Activated T-cell treated with anti-CD3 and anti-CD28 coated beads, Interleukin-2, amount 50 U/mL, for 72 hours (primary cell): ENCODE measurements around the gene PLA2G3. TPM values are rescaled to one million over a fixed set of nuclear protein-coding genes. Genes with fewer than 3 reads are reported as not detected.

Experiments used
- ATAC-seq, 2 donors: fragments of 150-1000 bp; cut with Tn5 transposase; replicated peaks in 1 of 2; 2 replicates each; pipeline ENCODE4 v1.10.0; 2021; ENCODE audit warnings: moderate library complexity in 2 of 2, mild to moderate bottlenecking in 1 of 2
- DNase-seq, 2 donors: peaks; one replicate each; pipeline ENCODE4 v3.0.0; 2021 to 2022; ENCODE audit warnings: mixed read lengths in 1 of 2
- H3K27ac Mint-ChIP-seq: one replicate; pipeline ENCODE4 v1.8.0; 2022; ENCODE audit warnings: mild to moderate bottlenecking, moderate library complexity, mixed read lengths
- H3K27me3 Mint-ChIP-seq: one replicate; pipeline ENCODE4 v1.8.0; 2022; ENCODE audit warnings: low read depth, mixed read lengths
- H3K36me3 Mint-ChIP-seq, 2 donors: one replicate each; pipeline ENCODE4 v1.8.0; 2022; ENCODE audit warnings: mixed read lengths in 2 of 2, mild to moderate bottlenecking in 1 of 2; ENCODE audit not compliant: insufficient read depth in 2 of 2
- H3K4me1 Mint-ChIP-seq: one replicate; pipeline ENCODE4 v1.8.0; 2022; ENCODE audit warnings: low read depth, mixed read lengths
- H3K4me3 Mint-ChIP-seq, 2 donors: one replicate each; pipeline ENCODE4 v1.8.0; 2022; ENCODE audit warnings: mild to moderate bottlenecking in 2 of 2, mixed read lengths in 2 of 2, moderate library complexity in 2 of 2
- H3K9me3 Mint-ChIP-seq, 2 donors: one replicate each; pipeline ENCODE4 v1.8.0; 2022; ENCODE audit warnings: mixed read lengths in 2 of 2
- total RNA-seq, 2 donors: library from RNA; stranded (reverse); gene quantifications; one replicate each; pipeline ENCODE4 v1.2.3, GENCODE V29; 2022

Gene PLA2G3
- total RNA-seq, 2 donors from 2014 or later: not detected

DNA sequence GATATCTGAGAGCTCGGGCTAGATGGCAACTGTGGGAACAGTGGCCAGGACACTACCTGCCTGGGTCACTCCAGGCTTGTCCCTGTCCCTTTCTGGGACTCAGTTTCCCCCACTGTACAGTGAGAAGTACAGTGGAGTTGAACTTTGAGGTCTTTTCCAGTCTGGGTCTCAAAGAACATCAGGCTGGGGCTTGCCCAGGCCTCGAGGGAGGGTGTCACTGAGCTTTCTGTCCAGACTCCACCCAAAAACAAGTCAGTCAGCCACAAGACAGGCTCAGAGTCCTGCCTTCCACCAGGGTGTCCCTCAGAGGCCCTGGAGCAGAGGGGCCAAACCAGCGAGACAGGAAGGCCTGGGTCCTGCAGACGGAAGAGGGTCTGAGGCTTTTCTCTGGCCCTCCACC lies 2.0 kb upstream of the PLA2G3 start:
- no peaks in the 10 kb centered on the region for H3K36me3 Mint-ChIP-seq
- H3K4me1 Mint-ChIP-seq: peaks cover 10% of the 10 kb centered on the region
- no peaks in the 10 kb centered on the region for H3K27me3 Mint-ChIP-seq
- no peak overlapping the region for H3K4me3 Mint-ChIP-seq
- H3K9me3 Mint-ChIP-seq: peaks cover 0 to 5% of the 10 kb centered on the region in 2 donors
- no peak for DNase-seq
- H3K27ac Mint-ChIP-seq: no peak overlapping the region
- ATAC-seq: no peak

DNA sequence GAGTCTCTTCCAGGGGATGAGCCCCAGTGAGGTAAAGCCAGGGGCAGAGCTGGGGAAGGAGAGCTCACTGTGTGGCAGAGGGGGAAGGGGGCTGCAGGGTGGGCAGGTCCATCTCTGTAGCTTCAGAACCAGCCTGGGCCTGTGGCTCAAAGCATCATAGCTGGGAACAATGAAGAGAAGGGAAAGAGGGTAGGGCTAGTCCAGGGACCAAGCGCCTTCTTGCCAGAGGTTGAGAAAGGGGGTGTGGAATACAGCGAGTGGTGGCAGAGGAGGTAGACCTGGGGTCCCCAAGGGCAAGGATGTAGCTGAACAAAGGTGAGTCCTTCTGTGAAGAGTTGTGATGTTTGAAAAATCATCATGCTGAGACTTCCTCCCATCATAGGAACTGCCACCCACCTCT lies 1.2 kb upstream of the PLA2G3 start:
- no peak overlapping the region for H3K4me3 Mint-ChIP-seq
- no peak overlapping the region for H3K27ac Mint-ChIP-seq
- no peak for DNase-seq
- no peaks in the 10 kb centered on the region for H3K36me3 Mint-ChIP-seq
- ATAC-seq: no peak
- H3K9me3 Mint-ChIP-seq: peaks cover 0 to 5% of the 10 kb centered on the region in 2 donors
- peaks cover 10% of the 10 kb centered on the region for H3K4me1 Mint-ChIP-seq
- no peaks in the 10 kb centered on the region for H3K27me3 Mint-ChIP-seq

- Mint-ChIP-seq H3K27me3 (no peaks in the 10 kb centered on the region), H3K9me3 (peaks cover 0 to 5% of the 10 kb centered on the region in 2 donors), H3K4me3 (no peak overlapping the region), H3K36me3 (no peaks in the 10 kb centered on the region), H3K4me1 (peaks cover 10% of the 10 kb centered on the region), H3K27ac (no peak overlapping the region)
- DNase-seq (no peak), ATAC-seq (no peak)
Measured at GRCh38 chr22:31140746-31141145, 438 bp upstream of the PLA2G3 start.

DNA sequence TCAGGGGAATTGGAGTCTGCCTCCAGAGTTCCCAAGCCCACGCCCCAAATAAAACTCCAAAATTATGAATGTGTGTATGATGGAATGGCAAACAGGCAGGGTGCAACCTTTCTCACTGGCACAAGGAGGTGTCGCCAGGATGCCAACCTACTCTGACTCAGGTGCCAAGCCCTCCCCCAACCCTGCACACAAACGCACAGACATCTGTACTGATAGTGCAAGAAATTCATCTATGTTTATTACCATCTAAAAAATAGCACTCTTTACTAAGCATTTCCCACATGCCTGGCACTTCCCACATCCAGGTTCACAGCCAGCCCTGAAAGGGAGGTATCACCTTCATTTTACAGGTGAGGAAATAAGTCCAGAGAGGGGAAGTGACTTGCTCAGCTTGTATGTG lies 1.2 kb downstream of the PLA2G3 start:
- Mint-ChIP-seq H3K9me3 (no peaks in the 10 kb centered on the region), H3K36me3 (no peaks in the 10 kb centered on the region), H3K4me1 (peaks cover 5% of the 10 kb centered on the region), H3K27me3 (no peaks in the 10 kb centered on the region), H3K27ac (no peak overlapping the region), H3K4me3 (no peak overlapping the region)
- ATAC-seq (no peak), DNase-seq (no peak)

DNA sequence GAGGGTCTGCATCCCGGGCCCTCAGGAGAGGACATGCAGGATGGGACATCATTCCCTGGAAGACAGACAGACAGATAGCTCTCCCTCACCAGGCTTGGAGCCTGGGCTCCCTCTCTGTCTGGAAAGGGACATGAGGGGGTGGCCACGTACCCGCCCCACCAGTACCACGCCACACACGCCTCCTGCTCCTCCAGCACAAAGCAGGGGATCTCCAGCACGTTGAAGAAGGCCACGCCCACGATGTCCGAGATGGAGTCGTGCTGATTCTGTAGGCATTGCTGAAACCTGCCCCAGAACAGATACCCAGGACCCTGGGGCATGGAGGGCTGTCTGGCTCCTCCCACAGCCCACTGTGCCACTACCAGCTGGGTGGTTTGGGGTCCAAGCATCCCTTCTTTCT lies 2.2 kb downstream of the PLA2G3 start:
- Mint-ChIP-seq H3K36me3 (no peaks in the 10 kb centered on the region), H3K9me3 (no peaks in the 10 kb centered on the region)
- no peak for ATAC-seq

DNA sequence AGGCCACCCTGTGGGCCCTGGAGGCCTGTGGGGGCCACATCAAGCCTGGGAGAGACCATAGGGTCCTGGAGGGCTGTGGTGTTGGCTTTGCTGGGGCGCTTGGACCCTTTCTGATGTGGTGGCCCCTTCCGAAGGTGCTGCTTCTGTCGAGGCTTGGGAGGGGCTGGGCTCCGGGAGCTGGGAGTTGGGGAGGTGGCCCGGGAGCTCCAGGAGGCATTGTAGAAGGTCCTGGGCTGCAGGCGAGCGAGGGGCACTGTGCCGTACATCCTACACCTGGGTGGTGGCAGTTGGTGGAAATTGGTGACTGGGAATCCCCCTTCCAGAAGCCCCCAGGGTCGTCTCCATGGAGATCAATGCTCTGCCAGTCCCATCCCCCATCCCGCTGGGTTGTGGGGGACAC lies 2.6 kb downstream of the PLA2G3 start:
- H3K4me1 Mint-ChIP-seq: no peaks in the 10 kb centered on the region
- H3K27ac Mint-ChIP-seq: no peak overlapping the region
- H3K4me3 Mint-ChIP-seq: no peak overlapping the region
- ATAC-seq (no peak), DNase-seq (no peak)
- no peaks in the 10 kb centered on the region for H3K27me3 Mint-ChIP-seq
- H3K36me3 Mint-ChIP-seq: no peaks in the 10 kb centered on the region
- H3K9me3 Mint-ChIP-seq: no peaks in the 10 kb centered on the region

More for the DNA sequence above, 2.2 kb downstream of the PLA2G3 start:
- H3K4me1 Mint-ChIP-seq: no peaks in the 10 kb centered on the region
- no peak overlapping the region for H3K27ac Mint-ChIP-seq
- DNase-seq: no peak
- H3K27me3 Mint-ChIP-seq: no peaks in the 10 kb centered on the region
- no peak overlapping the region for H3K4me3 Mint-ChIP-seq

- Mint-ChIP-seq H3K36me3 (no peaks in the 10 kb centered on the region), H3K9me3 (no peaks in the 10 kb centered on the region), H3K4me1 (no peaks in the 10 kb centered on the region), H3K27me3 (no peaks in the 10 kb centered on the region), H3K27ac (no peak overlapping the region), H3K4me3 (no peak overlapping the region)
- DNase-seq: no peak
- no peak for ATAC-seq
Measured at GRCh38 chr22:31136711-31137110, 3.6 kb downstream of the PLA2G3 start.

- H3K9me3 Mint-ChIP-seq: no peaks in the 10 kb centered on the region
- ATAC-seq (no peak), DNase-seq (no peak)
- H3K36me3 Mint-ChIP-seq: no peaks in the 10 kb centered on the region
- H3K4me3 Mint-ChIP-seq: no peak overlapping the region
- H3K4me1 Mint-ChIP-seq: no peaks in the 10 kb centered on the region
- H3K27ac Mint-ChIP-seq: no peak overlapping the region
- no peaks in the 10 kb centered on the region for H3K27me3 Mint-ChIP-seq
Measured at GRCh38 chr22:31136155-31136554, 4.2 kb downstream of the PLA2G3 start.

- no peaks in the 10 kb centered on the region for H3K36me3 Mint-ChIP-seq
- H3K27me3 Mint-ChIP-seq: no peaks in the 10 kb centered on the region
- no peaks in the 10 kb centered on the region for H3K9me3 Mint-ChIP-seq
- no peak overlapping the region for H3K27ac Mint-ChIP-seq
- no peaks in the 10 kb centered on the region for H3K4me1 Mint-ChIP-seq
- no peak overlapping the region for H3K4me3 Mint-ChIP-seq
- DNase-seq: no peak
- no peak for ATAC-seq
Measured at GRCh38 chr22:31135706-31136105, 4.6 kb downstream of the PLA2G3 start.

- H3K27me3 Mint-ChIP-seq: no peaks in the 10 kb centered on the region
- no peaks in the 10 kb centered on the region for H3K4me1 Mint-ChIP-seq
- H3K4me3 Mint-ChIP-seq: no peak overlapping the region
Measured at GRCh38 chr22:31134688-31135087, 5.6 kb downstream of the PLA2G3 start.

DNA sequence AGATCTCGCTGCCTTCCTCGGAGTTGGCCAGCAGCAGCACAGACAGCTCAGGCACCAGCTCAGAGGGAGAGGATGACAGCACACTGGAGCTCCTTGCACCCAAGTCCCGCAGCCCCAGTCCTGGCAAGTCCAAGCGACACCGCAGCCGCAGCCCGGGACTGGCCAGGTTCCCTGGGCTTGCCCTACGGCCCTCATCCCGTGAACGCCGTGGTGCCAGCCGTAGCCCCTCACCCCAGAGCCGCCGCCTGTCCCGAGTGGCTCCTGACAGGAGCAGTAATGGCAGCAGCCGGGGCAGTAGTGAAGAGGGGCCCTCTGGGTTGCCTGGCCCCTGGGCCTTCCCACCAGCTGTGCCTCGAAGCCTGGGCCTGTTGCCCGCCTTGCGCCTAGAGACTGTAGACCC lies 6.4 kb downstream of the PLA2G3 start:
- DNase-seq (no peak), ATAC-seq (no peak)
- H3K27ac Mint-ChIP-seq: no peak overlapping the region
- H3K27me3 Mint-ChIP-seq: no peaks in the 10 kb centered on the region
- H3K4me1 Mint-ChIP-seq: no peaks in the 10 kb centered on the region
- no peaks in the 10 kb centered on the region for H3K9me3 Mint-ChIP-seq
- no peak overlapping the region for H3K4me3 Mint-ChIP-seq
- no peaks in the 10 kb centered on the region for H3K36me3 Mint-ChIP-seq

More at GRCh38 chr22:31134688-31135087, 5.6 kb downstream of the PLA2G3 start:
- H3K9me3 Mint-ChIP-seq: no peaks in the 10 kb centered on the region
- DNase-seq: no peak
- no peaks in the 10 kb centered on the region for H3K36me3 Mint-ChIP-seq
- H3K27ac Mint-ChIP-seq: no peak overlapping the region
- ATAC-seq: no peak

- H3K36me3 Mint-ChIP-seq: no peaks in the 10 kb centered on the region
- no peaks in the 10 kb centered on the region for H3K9me3 Mint-ChIP-seq
- H3K4me1 Mint-ChIP-seq: no peaks in the 10 kb centered on the region
- no peaks in the 10 kb centered on the region for H3K27me3 Mint-ChIP-seq
- H3K27ac Mint-ChIP-seq: no peak overlapping the region
- DNase-seq (no peak), ATAC-seq (no peak)
- no peak overlapping the region for H3K4me3 Mint-ChIP-seq
Measured at GRCh38 chr22:31130873-31131272, 9.4 kb downstream of the PLA2G3 start.

- Mint-ChIP-seq H3K27me3 (no peaks in the 10 kb centered on the region), H3K4me1 (no peaks in the 10 kb centered on the region), H3K36me3 (no peaks in the 10 kb centered on the region), H3K27ac (no peak overlapping the region), H3K4me3 (no peak overlapping the region), H3K9me3 (no peaks in the 10 kb centered on the region)
- ATAC-seq (no peak), DNase-seq (no peak)
Measured at GRCh38 chr22:31128156-31128555, 12.2 kb downstream of the PLA2G3 start.

GRCh38 chr22:31127181-31127772 lies 13.0 kb downstream of the PLA2G3 start:
- no peak for ATAC-seq
- no peaks in the 10 kb centered on the region for H3K9me3 Mint-ChIP-seq
- no peak for DNase-seq

More at GRCh38 chr22:31127181-31127772, 13.0 kb downstream of the PLA2G3 start:
- Mint-ChIP-seq H3K4me3 (no peak overlapping the region), H3K27me3 (no peaks in the 10 kb centered on the region), H3K4me1 (peaks cover under 1% of the 10 kb centered on the region), H3K36me3 (no peaks in the 10 kb centered on the region), H3K27ac (no peak overlapping the region)
